Calu3 (cell line): ENCODE data around the gene RASEF. TPM values are rescaled to one million over a fixed set of nuclear protein-coding genes. Genes with fewer than 3 reads are reported as not detected.
A peak's percentile ranks its signal among the peaks of the same experiment; 100 is the strongest.

Source experiments
- BruUV-seq: library from RNA; stranded (reverse); fragments of 400-500 nt; replicated peaks from 2 replicates; lab custom pipeline; 2021; lab: Mats Ljungman, UMichigan
- CTCF ChIA-PET: fragments of 300-600 bp; sonication (Branson Sonifier 250); formaldehyde crosslinking; loops from one replicate; lab custom pipeline; 2022; ENCODE audit warnings: antibody characterized with exemption; lab: Charles Lee
- DNase-seq: peaks from one replicate; pipeline ENCODE4 v3.0.0; 2022
- H3K27ac Mint-ChIP-seq: one replicate; pipeline ENCODE4 v1.8.0; 2022; ENCODE audit warnings: mixed read lengths; ENCODE audit not compliant: unreplicated experiment
- H3K27me3 Mint-ChIP-seq: one replicate; pipeline ENCODE4 v1.8.0; 2022; ENCODE audit warnings: mixed read lengths; ENCODE audit not compliant: unreplicated experiment
- H3K36me3 Mint-ChIP-seq: one replicate; pipeline ENCODE4 v1.8.0; 2022; ENCODE audit warnings: mild to moderate bottlenecking, moderate library complexity, mixed read lengths; ENCODE audit not compliant: insufficient read depth, unreplicated experiment
- H3K4me1 Mint-ChIP-seq: one replicate; pipeline ENCODE4 v1.8.0; 2022; ENCODE audit warnings: mild to moderate bottlenecking, low read depth, mixed read lengths; ENCODE audit not compliant: unreplicated experiment
- H3K4me3 Mint-ChIP-seq: one replicate; pipeline ENCODE4 v1.8.0; 2022; ENCODE audit warnings: mild to moderate bottlenecking, low read depth, moderate library complexity, mixed read lengths; ENCODE audit not compliant: unreplicated experiment
- H3K9me3 Mint-ChIP-seq: one replicate; pipeline ENCODE4 v1.8.0; 2022; ENCODE audit warnings: low read depth, mixed read lengths; ENCODE audit not compliant: unreplicated experiment
- intact Hi-C: fragments of 100-400 bp; cut with micrococcal nuclease; formaldehyde crosslinking; loops from one replicate; pipeline ENCODE4 v1.10.0; 2022; ENCODE audit not compliant: unreplicated experiment
- total RNA-seq: library from RNA; stranded (reverse); gene quantifications from 2 replicates; pipeline ENCODE4 v1.2.3, GENCODE V29; 2022
- TF ChIP-seq, protein P1 (sequence below): fragments of 200-600 bp; IDR thresholded peaks from one replicate; pipeline ENCODE4 v1.8.0; 2022; ENCODE audit warnings: antibody characterized with exemption; ENCODE audit not compliant: unreplicated experiment

The RASEF gene
- total RNA-seq, 1 experiment from 2014 or later: 38.8 TPM

DNA sequence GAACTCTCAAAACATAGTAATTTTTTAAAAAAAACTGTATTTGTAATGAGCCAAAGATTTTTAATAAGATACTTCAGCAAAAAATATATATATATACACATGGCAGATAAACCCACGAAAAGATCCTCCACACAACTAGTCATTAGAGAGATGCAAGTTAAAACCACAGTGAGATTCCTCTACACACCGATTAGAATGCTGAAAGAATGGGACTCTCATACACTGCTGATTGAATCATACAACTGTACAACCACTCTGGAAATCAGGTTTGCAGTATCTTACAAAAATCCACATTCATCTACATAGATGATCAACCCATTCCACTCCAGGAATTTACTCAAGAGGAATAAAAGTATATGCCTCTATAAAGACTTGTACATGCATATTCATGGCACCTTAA, 43.7 kb downstream of the RASEF start:
- no peaks in the 10 kb centered on the region for H3K27me3 Mint-ChIP-seq
- TF ChIP-seq, protein P1, sequence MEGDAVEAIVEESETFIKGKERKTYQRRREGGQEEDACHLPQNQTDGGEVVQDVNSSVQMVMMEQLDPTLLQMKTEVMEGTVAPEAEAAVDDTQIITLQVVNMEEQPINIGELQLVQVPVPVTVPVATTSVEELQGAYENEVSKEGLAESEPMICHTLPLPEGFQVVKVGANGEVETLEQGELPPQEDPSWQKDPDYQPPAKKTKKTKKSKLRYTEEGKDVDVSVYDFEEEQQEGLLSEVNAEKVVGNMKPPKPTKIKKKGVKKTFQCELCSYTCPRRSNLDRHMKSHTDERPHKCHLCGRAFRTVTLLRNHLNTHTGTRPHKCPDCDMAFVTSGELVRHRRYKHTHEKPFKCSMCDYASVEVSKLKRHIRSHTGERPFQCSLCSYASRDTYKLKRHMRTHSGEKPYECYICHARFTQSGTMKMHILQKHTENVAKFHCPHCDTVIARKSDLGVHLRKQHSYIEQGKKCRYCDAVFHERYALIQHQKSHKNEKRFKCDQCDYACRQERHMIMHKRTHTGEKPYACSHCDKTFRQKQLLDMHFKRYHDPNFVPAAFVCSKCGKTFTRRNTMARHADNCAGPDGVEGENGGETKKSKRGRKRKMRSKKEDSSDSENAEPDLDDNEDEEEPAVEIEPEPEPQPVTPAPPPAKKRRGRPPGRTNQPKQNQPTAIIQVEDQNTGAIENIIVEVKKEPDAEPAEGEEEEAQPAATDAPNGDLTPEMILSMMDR: no peak
- CTCF ChIA-PET: no interaction called here
- peaks cover 29% of the 10 kb centered on the region for H3K36me3 Mint-ChIP-seq
- no peak overlapping the region for H3K4me3 Mint-ChIP-seq
- H3K4me1 Mint-ChIP-seq: peaks cover 20% of the 10 kb centered on the region
- intact Hi-C loops: no loop called here
- BruUV-seq: no TSS peak
- DNase-seq: no peak
- no peak overlapping the region for H3K27ac Mint-ChIP-seq
- H3K9me3 Mint-ChIP-seq: no peaks in the 10 kb centered on the region

DNA sequence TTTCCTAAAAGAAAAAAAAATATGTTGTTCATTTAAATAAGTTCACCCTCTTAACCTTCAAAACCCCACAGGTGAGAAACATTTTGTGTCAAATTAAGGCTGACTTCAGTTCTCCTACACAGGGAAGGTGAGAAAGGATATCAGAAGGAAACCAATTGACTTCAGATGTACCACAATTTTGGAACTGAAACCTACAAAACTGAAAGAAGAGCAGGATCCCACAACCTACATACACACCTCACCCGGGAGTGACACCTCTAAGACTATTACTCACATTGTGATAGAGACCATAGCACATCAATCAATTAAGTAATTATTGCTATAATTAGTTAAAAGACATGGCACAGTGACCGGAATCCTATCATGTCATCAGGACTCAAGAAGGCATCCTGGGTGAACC, 47.0 kb downstream of the RASEF start:
- Mint-ChIP-seq H3K36me3 (peaks cover 37% of the 10 kb centered on the region), H3K4me1 (peaks cover 19% of the 10 kb centered on the region), H3K27ac (no peak overlapping the region), H3K4me3 (no peak overlapping the region), H3K9me3 (no peaks in the 10 kb centered on the region), H3K27me3 (no peaks in the 10 kb centered on the region)
- CTCF ChIA-PET: no interaction called here
- no TSS peak for BruUV-seq
- intact Hi-C loops: no loop called here
- TF ChIP-seq, protein P1: no peak
- no peak for DNase-seq

DNA sequence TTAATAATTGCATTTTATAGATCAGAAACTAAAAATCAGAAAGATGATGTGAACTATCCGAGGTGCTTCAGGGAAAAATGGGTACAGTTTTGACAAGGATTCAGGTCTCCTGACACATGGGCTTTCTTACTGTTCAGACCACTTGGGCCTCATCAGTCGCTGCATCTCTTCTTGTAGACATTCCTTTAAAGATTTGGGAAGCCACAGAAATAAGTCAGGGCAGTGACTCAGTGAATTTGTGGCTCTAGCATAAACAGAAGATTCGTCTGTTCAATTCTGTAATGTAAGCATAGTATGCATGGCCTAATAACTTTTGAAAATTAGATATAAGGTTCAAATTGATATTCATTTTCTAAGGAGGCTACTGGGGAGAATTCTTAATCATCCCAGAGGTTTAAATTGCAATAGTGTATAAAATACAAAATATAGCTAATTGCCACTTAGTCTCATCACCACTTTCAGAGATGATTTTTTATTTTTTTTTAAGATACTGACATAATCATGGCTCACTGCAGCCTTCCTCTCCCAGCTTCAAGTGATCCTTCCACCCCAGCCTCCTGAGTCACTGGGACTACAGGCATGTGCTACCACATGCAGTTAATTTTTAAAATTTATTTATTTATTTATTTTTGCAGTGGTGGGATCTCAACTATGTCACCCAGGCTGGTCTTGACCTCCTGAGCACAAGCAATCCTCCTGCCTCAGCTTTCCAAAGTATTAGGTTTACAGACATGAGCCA, 48.9 kb downstream of the RASEF start:
- no peak for DNase-seq
- Mint-ChIP-seq H3K4me3 (peak overlapping the region; percentile 19), H3K9me3 (no peaks in the 10 kb centered on the region), H3K27ac (peak overlapping the region; percentile 85), H3K27me3 (no peaks in the 10 kb centered on the region), H3K4me1 (peaks cover 19% of the 10 kb centered on the region), H3K36me3 (peaks cover 37% of the 10 kb centered on the region)
- CTCF ChIA-PET: interaction anchor here (2.0 kb wide), 1 partner anchor 34 kb away, joined by 9 read pairs; no protein-coding TSS in a partner anchor
- TF ChIP-seq, protein P1: no peak
- BruUV-seq: no TSS peak
- intact Hi-C loops: loop anchor here (5.0 kb wide), 1 partner anchor 48 kb away; the partner anchor contains the start of gene RASEF

DNA sequence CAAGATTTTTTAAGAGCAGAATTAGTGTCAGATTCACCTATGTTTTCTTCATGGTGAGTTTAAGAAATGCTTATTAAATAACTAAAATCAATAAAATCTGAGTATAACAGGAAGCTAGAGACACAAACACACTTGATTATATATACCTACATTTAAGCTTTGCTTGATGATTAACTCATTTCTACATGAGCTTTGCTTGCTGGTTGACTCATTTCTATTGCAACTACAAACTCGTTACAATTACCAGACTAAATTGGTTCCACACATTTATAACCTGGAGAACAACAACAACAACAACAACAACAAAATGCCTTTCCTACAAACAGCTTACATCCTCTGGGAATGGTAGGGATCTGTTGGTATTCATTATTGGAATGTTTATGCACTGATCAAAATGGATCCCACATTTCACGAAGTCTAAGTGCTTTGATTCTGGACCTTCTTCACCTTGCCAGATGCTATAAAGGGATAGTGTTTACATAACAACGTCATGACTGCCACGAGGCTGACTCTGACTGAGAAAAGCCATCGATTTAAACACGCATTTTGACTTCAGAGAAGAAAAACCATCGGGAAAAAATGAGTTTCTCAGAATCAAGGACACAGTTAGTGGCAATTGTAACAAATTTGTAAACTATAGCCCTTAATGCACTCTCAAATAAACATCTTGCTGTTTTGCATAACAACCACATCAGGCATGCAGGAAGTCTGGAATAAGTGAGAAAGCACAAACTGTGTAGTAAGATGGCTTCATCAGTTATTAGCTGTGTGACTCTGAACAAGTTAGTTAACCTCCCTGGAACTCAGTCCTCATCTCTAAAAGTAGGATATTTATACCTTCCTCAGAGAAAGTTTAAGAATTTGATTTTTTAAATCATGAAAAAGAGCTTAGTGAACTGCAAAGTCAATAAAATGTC, 49.8 kb downstream of the RASEF start:
- Mint-ChIP-seq H3K27me3 (no peaks in the 10 kb centered on the region), H3K4me1 (peaks cover 19% of the 10 kb centered on the region), H3K36me3 (peaks cover 43% of the 10 kb centered on the region), H3K9me3 (no peaks in the 10 kb centered on the region), H3K27ac (peak overlapping the region; percentile 85), H3K4me3 (peak overlapping the region; percentile 19)
- CTCF ChIA-PET: interaction anchor here (0.9 to 2.0 kb wide), 5 partner anchors 11 to 49 kb away, joined by 3 to 9 read pairs (median 3); partner anchors contain the start of gene RASEF
- intact Hi-C loops: loop anchor here (5.0 kb wide), 1 partner anchor 49 kb away; the partner anchor contains the start of gene RASEF
- DNase-seq: no peak
- BruUV-seq: TSS peak; percentile 63
- TF ChIP-seq, protein P1: no peak
